Prostate gland (tissue), 2 donors: ENCODE results near the gene EWSR1.
"Not testable (repeated sequence)": the region's sequence is repeated elsewhere in the genome, so short reads cannot be mapped to it uniquely, and the experiment has no call there.

ENCODE experiments used
- POLR2A ChIP-seq: fragments of 450-650 bp; IDR thresholded peaks from one replicate; pipeline ENCODE4 v1.6.1; 2016; ENCODE audit warnings: antibody characterized with exemption, mild to moderate bottlenecking
- POLR2AphosphoS5 ChIP-seq: sonication (generic); formaldehyde crosslinking; IDR thresholded peaks from one replicate; pipeline ENCODE4 v1.6.1; 2017; ENCODE audit warnings: antibody characterized with exemption
- TF ChIP-seq, protein P1 (sequence below), 4 experiments: fragments of 200-600 bp in 2 of 4; fragments of 450-650 bp in 2 of 4; sonication (generic) in 2 of 4; IDR thresholded peaks; 1 replicate in 3 of 4; 2 replicates in 1 of 4; pipeline ENCODE4 v1.5.1; 2016 to 2019; ENCODE audit warnings: antibody characterized with exemption in 4 of 4, mild to moderate bottlenecking in 2 of 4, moderate library complexity in 2 of 4

DNA sequence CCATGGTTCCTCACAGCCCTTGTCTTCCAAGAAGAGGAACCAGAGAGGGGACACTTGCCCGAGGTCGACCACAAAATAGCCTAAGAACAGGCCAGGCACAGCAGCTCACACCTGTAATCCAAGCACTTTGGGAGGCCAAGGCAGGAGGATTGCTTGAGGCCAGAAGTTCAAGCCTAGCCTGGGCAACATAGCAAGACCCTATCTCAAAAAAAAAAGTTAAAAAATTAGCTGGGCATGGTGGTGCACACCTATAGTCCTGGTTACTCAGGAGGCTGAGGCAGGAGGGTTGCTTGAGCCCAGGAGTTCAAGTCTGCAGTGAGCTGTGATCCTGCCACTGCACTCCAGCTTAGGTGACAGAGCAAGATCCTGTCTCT lies 48.7 kb upstream of the EWSR1 start:
- TF ChIP-seq, protein P1, sequence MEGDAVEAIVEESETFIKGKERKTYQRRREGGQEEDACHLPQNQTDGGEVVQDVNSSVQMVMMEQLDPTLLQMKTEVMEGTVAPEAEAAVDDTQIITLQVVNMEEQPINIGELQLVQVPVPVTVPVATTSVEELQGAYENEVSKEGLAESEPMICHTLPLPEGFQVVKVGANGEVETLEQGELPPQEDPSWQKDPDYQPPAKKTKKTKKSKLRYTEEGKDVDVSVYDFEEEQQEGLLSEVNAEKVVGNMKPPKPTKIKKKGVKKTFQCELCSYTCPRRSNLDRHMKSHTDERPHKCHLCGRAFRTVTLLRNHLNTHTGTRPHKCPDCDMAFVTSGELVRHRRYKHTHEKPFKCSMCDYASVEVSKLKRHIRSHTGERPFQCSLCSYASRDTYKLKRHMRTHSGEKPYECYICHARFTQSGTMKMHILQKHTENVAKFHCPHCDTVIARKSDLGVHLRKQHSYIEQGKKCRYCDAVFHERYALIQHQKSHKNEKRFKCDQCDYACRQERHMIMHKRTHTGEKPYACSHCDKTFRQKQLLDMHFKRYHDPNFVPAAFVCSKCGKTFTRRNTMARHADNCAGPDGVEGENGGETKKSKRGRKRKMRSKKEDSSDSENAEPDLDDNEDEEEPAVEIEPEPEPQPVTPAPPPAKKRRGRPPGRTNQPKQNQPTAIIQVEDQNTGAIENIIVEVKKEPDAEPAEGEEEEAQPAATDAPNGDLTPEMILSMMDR (IDR thresholded peaks at IDR 0.05): not testable (repeated sequence)
- not testable (repeated sequence) for TF ChIP-seq POLR2AphosphoS5, POLR2A
